Measurements from ENCODE around the gene TTC23L.
"Not testable (repeated sequence)": the region's sequence is repeated elsewhere in the genome, so short reads cannot be mapped to it uniquely, and the experiment has no call there.

TTC23L gene, protein sequence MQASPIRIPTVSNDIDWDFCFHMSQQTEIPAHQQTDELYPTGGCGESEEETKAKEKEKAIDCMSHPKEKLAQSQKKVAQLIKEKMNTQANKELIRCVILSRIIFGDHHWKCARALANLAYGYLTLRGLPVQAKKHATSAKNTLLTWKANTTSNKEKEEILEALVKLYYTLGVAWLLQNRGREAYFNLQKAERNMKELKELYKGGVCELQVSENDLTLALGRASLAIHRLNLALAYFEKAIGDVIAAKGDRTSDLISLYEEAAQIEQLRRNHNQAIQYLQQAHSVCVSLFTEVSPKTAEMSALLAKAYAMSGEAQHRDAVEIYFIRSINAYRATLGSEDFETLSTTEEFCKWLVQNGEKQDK

DNA sequence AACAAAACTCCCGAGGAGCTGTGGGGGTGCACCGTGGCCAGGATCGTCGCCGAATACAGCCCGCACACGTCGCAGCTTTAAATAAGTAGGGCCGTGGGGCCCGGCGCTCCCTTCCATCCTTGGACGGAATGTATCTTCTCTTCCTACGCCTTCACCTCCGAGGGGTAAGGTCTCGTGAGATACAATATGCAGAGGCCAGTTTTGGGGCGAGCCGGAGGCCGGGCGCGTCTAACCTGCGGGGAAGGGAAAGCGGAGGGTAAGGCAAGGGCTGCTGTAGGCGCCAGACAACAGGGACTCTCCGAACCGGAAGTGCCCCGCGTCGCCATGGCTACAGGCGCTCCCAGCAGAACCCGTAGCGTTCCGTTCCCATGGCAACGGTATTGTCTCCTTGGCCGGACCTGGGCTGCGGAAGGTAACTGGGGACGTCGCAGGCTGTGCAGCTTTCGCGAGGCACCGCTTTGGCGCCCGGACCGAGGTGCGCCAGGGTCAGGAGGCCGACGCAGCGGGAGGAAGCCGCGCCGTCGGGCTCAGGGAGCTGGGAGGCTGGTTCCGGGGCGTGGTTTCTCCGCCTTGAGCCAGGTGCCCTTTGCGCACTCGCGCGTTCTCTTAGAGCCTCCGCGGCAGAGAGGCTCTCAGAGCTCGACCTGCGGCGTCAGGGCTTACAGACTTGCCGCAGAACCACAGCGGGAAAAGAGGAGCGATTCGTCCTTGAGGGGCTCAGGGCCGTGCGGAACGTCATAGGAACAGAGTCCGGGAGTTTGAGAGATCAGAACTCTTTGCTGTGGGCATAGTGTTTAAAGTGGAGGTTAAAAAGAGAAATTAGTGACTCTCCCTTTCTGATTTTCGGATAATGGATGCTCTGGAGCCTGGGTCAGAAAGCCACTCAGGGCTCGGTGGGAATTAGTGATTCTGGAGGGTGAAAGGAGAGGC is at the start of gene TTC23L:
TSS of gene TTC23L (plus strand) at position 380 of the 930 bp plus-strand sequence. CDS start 1,508 bp downstream, outside the sequence.
- DNase-seq (ENCODE audit: low read depth): peak; percentile 75

DNA sequence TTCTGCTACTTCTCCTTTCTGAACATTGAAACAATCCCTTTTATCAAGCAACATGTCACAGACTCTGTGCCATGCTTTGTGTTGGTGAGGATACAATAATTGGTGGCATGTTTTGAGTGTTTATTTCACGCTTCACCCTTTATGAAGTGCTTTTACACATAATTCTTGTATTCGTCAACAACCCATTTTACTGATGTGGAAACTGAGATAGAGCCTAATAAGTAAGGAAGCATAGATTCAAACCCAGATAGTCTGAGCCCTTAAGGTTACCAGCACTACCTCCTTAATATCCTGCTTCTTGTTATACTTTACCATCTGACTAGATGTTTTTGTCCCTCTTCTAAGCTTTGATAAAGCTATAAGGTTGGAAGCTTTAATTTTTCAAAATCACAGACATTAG is 49.3 kb upstream of the TTC23L start:
- DNase-seq (ENCODE audit: low read depth): no peak

DNA sequence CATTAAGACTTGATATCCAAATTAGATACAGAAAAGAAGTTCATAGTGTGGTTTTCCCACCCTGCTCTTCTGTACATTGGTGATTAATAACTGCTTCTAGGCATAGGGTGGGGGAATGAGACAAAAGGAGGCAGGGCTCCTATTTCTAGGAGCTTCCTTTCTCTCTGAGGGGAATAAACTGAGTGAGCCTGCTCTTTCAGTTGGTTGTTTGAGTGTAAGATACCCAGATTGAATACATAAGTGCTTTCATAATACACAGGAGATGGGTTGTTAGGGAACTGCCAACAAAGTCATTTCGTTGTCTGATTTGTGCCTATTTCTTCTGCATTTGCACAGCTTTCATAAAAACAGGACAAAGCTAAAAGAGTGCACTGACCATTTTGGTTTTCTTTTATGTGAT is 48.9 kb upstream of the TTC23L start:
- no peak for DNase-seq (ENCODE audit: low read depth)

DNA sequence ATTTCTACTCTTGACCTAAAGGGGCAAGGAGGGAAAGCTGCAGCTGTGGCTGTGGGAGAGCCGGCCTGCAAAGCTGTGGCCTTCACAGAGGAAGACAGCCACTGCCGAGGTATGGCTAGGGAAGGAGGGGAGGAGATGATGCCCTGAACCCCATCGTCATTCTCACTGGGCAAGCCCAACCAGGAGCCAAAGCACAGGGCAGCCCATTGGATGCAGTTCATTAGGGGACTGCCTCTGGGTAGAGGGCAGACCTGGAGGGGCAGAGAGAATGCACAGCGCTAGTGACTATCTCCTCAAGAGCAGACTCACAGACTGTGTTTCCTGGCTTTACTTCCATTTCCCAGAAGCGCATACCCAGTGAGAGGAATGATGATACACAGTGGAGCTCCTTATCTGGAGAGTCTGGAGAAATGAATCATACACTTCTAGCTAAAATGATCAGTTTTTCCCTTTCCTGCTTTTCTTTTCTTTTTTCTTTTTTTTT is 47.2 kb upstream of the TTC23L start:
- DNase-seq (ENCODE audit: low read depth): no peak

DNA sequence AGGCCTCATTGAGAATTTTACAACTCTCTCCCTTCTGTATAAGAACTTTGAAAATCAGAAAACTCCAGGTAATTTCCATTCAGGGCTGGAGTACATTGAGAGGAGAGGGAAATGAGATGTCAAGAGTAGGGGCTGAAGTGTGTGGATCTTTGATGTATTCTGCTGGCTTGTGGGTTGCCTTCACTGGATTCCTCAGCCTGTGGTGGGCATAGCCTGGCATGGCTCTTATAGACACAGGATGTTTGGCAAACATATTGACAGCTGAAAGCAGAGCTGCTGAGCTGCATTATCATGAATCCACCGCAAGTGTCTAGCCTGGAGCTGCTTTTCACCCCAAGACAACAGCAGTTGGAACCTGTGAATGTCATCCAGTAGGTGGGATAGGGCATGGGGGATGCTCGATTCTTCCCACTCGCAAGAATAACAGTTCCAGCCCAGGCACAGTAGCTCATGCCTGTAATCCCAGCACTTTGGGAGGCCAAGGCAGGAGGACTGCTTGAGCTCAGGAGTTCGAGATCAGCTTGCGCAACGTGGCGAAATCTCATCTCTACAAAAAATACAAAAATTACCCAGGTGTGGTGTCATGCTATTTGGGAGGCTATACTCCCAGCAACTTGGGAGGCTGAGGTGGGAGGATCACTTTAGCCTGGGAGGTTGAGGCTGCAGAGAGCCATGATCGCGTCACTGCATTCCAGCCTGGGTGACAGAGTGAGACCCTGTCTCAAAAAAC is 36.0 kb upstream of the TTC23L start:
- no peak for DNase-seq (ENCODE audit: low read depth)

DNA sequence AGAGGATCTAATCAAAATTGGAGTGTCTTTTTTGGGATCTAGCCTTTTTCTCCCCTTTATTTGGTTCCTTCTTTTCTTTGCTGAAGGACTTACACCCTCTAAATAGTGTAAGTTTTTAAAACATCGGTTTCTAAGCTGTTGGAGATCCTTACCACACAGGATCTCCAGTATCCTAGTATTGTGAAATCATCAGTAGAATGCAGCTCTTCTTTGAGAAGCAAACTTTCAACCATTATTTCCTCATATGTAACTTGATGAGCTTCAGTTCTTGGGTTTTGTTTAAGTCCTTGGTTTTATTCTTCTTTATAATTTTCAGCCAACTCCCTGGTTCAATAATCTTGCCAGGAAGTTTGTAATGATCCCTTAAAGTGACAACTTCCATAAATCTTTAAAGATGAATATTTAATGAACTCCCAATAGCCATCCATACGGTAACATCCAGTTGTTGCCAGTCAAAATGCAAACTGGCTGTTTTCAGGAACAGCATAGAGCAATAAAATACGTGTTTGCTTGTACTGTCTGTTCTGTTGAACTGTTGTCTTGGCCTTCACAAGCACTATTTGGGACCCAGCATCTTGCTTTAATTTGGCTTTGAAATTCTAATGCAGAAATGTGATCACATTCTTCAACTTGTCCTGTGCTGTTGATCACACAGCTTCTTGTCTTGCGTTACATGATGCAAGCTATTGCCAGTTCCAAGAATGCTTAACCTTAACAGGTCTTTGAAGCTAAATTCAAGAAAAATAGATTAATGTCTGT is 34.8 kb upstream of the TTC23L start:
- DNase-seq (ENCODE audit: low read depth): no peak

DNA sequence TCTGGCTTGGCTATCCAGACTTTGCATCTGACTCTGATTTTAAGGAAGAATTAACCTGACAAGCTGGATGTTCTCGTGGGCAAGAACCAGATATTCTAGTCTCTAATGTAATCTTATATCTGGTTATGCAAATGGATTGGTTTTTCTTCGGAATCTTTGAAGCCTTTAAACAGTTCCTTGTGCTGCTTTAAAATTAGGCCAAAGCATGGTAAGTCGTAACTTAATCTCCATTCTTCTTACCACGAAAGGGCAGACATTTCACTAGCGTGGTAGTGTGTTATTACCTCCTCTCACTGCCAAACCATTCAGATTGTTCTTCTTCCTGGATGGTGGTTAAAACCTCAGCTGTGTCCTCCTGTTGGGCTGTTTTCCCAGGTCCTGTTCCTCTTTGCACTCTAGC is 34.1 kb upstream of the TTC23L start:
- DNase-seq (ENCODE audit: low read depth): no peak

DNA sequence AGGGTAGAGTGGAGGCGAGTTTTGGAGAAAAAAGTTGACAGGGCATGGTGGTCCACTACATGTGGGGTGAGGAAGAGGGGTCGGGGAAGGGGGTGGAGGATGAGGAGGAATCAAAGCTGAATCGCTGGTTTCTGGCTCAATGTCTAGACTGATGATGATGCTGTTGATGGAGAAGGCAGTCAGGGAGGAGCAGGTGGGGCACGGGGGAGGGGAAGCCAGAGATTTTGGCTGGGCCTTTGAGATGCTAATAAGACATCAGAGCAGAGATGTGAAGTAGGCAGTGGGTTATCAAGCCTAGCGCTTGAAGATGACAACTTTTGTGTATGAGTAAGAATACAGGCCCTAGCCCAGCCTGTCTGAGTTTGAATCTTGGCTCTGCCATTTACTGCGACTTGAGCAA is 32.4 kb upstream of the TTC23L start:
- DNase-seq (ENCODE audit: low read depth): no peak

DNA sequence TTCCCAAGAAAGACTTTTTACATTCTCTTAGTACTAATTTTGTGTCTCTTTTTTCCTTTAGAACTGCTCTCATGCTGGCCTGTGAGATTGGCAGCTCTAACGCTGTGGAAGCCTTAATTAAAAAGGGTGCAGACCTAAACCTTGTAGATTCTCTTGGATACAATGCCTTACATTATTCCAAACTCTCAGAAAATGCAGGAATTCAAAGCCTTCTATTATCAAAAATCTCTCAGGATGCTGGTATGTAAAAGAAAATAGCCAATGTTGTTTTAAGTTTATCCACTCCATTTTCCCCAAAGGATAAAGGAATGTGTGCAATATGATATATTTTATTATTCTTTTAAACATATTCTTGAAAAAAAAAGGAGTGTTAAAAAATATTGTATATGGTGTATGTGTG is 27.3 kb upstream of the TTC23L start:
- no peak for DNase-seq (ENCODE audit: low read depth)

DNA sequence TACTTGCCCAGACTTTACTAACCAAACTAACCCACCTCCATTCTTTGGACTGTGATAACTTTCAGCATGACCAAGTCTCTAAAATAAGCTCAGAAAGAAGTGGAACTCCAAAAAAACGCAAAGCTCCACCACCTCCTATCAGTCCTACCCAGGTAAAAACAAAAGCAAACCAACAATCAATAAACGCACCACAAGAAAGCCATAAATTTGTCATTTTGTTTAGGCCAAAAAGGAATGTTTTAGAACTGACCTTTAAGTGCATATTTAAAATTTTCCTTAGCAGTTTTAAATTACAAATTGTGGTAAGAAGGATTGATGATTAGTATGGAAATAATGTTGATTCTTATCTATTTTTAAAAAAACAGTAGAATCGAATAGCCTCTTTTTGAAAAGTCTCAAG is 25.5 kb upstream of the TTC23L start:
- no peak for DNase-seq (ENCODE audit: low read depth)

DNA sequence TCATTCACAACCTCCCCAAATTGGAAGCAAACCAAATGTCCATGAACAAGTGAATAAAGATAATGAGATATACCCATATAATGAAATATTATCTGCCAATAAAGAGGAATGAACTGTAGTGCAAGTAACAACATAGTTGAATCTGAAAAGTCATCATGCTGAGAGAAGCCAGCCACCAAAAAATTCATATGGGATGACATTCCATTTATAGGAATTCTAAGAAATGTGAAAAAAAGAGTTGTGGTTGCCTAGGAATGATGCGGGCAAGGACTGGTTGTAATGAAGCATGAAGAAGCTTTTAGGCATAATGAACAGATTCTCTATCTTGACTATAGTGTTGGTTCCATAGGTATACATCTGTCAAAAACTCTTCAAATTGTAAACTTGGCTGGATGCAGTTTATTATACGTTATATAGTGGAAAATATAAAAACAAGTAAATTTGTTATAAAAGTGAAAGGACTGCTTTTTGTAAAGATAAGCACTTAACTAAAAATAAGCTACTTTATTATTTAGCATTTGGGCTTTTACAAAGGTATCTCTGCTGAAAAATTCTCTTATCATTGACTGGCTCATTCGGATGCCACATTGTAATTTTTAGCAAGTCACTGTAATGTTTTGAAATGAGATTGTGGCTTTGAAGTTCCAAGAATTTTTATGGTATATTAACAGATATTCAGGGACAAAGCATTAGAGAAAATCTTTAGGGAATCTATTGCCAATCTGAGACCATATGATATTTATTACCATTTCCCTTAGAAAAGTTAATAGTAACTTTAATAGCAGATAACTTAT is 21.2 kb upstream of the TTC23L start:
- DNase-seq (ENCODE audit: low read depth): no peak

DNA sequence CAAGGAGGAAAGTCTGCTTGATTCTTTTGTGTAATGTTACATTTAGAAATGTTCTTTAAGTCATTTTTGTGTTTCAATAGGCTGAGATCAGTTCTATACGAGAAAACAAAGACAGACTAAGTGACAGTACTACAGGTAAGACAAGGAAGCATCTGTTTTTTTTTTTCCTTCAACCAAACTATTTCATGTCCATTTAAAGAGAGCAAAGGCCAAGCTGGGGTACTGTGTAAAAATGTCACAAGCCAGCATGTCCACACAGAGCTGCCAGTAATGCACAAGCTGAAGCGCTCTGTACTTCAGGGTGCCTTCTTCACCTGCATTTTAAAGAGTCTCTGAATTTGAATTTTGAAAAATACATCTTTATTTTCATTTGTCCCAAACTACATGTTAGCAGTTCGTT is 20.2 kb upstream of the TTC23L start:
- no peak for DNase-seq (ENCODE audit: low read depth)

DNA sequence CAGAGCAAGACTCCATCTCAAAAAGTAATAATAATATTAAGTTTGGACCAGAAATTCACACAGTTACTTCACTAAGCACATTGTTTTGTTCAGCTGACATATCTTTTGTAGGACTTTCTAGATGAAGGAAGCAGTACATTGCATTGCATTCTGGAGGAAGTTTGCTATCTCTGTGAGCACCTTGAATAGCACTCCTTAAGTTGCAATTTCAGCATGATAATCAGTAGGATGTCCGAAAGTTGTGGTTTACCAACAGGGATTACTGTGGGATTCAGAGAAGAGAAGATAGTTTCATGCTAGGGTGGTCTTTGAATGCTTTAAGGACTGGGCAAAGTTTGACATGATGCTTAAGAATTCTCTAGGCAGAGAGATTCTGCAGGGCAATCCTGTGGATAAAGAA is 18.4 kb upstream of the TTC23L start:
- DNase-seq (ENCODE audit: low read depth): no peak

DNA sequence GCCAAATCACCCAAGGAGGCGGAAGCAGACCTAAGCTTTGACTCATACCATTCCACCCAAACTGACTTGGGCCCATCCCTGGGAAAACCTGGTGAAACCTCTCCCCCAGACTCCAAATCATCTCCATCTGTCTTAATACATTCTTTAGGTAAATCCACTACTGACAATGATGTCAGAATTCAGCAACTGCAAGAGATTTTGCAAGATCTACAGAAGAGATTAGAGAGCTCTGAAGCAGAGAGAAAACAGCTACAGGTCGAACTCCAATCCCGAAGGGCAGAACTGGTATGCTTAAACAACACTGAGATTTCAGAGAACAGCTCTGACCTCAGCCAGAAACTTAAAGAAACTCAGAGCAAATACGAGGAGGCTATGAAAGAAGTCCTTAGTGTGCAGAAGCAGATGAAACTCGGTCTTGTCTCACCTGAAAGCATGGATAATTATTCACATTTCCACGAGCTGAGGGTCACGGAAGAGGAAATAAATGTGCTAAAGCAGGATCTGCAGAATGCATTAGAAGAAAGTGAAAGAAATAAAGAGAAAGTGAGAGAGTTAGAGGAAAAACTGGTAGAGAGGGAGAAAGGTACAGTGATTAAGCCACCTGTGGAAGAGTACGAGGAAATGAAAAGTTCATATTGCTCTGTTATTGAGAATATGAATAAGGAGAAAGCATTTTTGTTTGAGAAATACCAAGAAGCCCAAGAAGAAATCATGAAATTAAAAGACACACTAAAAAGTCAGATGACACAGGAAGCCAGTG is 15.8 kb upstream of the TTC23L start:
- DNase-seq (ENCODE audit: low read depth): no peak

DNA sequence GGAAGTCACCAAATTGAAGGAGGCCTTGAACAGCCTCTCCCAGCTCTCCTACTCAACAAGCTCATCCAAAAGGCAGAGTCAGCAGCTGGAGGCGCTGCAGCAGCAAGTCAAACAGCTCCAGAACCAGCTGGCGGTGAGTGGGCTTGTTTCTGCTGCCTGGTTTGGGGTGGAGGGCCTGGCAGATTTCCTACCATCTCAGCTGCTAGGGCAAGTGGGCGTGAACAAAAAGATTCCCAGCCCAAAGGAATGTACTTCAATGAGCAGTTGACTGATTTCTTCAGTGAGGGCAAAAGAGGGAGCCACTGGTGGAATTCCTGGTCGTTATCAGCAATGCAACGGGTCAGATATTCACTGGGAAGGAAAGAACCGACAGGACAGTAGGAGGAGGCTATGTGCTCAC is 12.6 kb upstream of the TTC23L start:
- DNase-seq (ENCODE audit: low read depth): no peak

DNA sequence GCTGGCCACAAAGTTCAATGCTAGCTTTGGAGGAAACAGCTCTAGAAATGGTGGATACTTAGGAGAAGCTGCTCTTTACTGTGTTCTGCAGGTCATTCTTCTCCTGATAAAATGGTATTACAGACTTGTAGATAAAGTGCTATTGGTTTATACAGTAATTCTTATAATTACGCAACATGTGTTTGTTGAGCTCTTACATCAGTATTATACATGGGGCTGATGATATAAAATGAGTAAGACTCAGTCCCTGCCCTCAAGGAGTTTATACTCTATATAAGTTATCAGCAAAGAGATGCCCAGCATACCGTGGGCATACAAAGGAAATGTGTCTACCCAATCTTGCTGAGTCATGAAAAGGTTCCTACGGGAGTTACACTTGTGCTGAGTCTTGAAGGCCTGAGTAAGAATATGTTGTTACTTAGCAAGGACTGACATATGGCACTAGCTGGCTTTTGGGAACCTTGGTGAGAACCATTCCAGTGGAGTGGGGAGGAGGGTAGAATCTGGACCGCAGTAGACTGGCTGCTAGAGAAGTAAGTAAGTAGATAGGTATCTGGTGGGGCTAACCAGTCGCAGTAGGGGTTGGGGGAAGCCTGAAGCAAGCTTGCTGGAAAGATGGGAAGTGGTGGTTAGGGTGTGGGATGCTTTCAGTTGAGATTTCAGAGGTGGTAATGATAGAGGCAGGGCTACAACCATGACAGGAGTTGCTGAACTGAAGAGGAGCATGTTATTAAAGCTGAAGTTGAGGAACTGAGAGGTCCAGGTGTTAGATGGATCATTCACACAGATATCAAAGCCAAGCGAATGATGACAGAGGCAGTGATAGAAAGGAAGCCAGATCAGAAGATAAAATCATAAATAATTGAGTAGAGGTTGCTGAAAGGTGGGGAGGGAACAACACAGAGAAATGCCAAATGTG is 11.1 kb upstream of the TTC23L start:
- DNase-seq (ENCODE audit: low read depth): no peak

DNA sequence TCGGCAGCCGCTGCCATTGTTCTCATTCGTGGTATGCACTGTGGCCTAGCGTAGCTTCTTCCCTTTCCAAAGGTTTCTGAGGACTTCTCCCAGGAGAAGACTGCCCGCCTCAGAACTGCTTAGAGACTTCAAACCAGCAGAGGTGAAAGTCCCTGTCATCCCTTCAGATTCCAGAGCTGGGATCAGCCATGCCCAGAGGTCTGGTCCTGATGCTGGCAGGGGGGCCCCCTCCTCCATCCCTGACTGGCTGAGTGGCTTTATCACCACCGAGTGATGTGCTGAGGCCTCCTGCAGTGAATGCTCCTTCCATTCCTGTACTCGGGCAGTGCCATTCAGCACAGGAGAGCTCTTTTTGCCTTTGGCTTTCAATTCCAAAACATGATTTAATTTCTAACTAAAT is 8.1 kb upstream of the TTC23L start:
- not testable (repeated sequence) for DNase-seq (ENCODE audit: low read depth)

DNA sequence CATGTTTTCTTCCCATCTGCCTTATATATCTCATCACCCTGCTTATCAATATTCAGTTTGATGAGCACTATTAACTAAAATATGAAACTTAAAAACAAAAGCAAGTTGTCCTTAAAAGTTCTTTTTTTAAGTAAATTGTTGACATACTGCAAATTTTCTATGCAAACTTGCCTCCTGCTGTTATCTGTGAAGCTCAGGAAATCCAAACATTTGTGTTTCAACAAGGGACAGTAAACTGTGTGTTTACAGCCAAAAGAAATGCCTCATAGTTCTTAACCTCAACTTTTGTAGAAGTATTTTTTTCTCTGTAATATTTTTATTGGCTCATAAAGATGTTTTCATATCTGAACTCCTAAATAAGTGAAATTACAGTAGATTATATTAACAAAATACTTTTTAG is 7.7 kb upstream of the TTC23L start:
- DNase-seq (ENCODE audit: low read depth): no peak

DNA sequence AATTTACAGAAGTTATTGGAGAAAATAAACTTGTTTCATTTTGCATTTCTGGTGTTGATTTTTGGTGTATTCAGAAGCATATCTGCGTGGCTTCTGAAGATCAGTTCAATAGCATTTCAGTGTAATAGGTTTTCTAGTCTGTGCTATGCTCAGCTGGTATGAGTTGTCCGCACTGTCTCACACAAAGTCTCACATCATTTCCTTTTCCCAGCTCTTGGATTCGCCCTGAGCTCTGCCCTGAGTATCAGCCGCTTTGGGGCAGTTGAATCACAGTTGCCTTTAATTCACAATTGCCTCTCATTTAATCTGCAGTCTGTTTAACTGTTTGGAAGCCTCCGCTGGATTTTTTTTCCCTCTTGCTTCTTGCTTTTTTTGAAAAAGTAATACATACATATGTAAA is 6.4 kb upstream of the TTC23L start:
- no peak for DNase-seq (ENCODE audit: low read depth)

Measured in stimulated activated CD8-positive, alpha-beta memory T cell treated with anti-CD3 and anti-CD28 coated beads, Interleukin-12 subunit alpha, Interleukin-12 subunit beta, amount 100 ng/mL, for 4 hours (primary cell).